SU-DHL-6 (cell line): ENCODE results near the gene KLF16.

Source experiments
- CTCF ChIP-seq: fragments of 200-600 bp; sonication (generic); IDR thresholded peaks from one replicate; pipeline ENCODE4 v1.5.1; 2017; ENCODE audit warnings: antibody characterized with exemption, mild to moderate bottlenecking, low read length, moderate library complexity; ENCODE audit not compliant: insufficient read depth, poor library complexity, severe bottlenecking
- EZH2phosphoT487 ChIP-seq: fragments of 200-600 bp; sonication (generic), shearing (Covaris generic); conservative IDR thresholded peaks from 2 replicates; pipeline ENCODE4 v1.6.1; 2018; ENCODE audit warnings: mild to moderate bottlenecking, antibody characterized with exemption, low read length, moderate library complexity, mixed read lengths

GRCh38 chr19:1840541-1841115, 22.8 kb downstream of the KLF16 start:
- TF ChIP-seq CTCF (no peak), EZH2phosphoT487 (no peak)
